HG02840 (cell line): ENCODE measurements around the gene HBS1L.
"Not testable (repeated sequence)": the region's sequence is repeated elsewhere in the genome, so short reads cannot be mapped to it uniquely, and the experiment has no call there.

Experiments used
- ATAC-seq: cut with Tn5 transposase; IDR thresholded peaks from one replicate; pipeline ENCODE4 v1.9.1; 2021; ENCODE audit warnings: mild to moderate bottlenecking, moderate library complexity, moderate number of reproducible peaks; ENCODE audit not compliant: unreplicated experiment, low FRiP score

HBS1L gene

DNA sequence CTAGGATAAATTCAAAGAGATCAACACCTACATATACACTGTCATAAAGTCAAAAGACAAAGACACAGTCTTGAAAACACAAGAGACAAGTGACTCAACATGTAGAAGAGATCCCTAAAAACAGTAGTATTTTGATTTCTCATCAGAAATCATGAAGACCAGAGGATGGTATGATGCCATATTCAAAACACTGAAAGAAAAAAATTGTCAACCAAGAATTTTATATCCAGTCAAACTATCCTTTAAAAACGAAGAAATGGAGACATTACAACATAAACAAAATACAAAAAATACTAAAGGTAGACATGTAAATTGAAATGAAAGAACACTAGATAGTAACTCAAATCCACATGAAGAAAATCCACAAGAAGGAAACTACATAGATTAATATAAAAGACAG is 27.3 kb upstream of the HBS1L start:
- ATAC-seq, result no peak

DNA sequence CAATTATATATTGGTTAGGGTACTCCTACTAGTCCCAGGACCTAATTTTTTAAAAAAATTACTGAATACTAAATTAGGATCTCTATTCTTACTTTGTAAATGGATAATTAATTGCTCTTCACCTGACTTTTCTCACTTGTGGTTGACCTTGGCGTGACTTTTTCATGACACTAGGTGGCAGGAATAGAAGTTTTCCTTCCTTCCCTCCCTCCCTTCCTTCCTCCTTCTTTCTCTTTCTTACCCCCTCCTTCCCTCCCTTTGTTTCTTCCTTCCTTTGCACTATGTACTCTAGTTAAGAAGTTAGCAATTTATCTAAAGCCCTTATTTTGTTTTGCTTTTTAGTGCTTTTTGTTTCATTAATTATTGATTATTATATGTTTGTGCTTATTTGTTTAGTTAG is 20.4 kb upstream of the HBS1L start:
- ATAC-seq, result no peak

DNA sequence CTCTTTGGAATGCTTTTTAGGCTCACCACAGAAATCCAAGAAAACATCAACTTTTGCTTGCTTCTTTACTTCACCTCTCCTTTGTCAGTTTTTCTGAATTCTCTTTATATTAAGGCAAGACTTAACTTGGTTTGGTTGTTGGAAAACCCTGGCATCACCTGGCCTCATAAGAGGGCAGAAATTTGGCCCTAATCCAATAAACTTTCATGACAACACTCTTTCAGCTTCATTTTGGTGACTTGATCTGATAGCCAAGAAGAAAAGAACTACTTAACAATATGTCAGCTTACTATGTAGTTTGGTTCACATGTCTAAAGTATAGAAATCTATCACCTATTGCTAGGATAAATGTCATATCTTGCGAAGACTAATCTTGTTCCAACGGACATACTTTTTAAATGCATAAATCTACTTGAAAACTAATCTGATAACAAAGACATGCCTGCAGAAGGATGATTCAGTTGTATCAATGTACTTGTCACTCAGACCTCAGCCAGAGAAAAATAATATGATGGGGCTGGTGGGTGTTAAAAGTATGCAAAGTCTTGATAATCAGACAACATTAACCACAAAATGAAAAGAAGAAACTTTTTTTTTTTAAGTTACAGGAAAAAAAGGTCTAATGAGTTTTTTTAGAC is 19.3 kb upstream of the HBS1L start:
- ATAC-seq, result no peak

- ATAC-seq, result no peak
Observed at GRCh38 chr6:135073217-135073616, 18.6 kb upstream of the HBS1L start.

- ATAC-seq, result no peak
Observed at GRCh38 chr6:135072753-135073152, 18.1 kb upstream of the HBS1L start.

DNA sequence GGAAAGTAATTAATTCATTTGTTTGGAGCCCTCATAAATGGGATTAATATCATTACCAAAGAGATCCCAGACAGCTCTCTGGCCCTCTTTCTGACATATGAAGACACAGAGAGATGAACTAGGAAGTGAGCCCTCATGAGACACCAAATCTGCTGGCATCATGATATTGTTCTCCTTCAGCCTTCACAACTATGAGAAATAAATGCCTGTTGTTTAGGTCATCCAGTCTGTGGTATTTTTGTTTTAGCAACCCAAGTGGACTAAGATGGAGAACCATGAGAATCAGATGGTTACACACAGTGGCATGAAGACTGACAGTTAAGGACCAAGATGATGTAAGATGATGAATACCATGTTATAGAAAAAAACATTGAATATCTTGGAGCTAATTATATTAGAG is 16.9 kb upstream of the HBS1L start:
- no peak for ATAC-seq

DNA sequence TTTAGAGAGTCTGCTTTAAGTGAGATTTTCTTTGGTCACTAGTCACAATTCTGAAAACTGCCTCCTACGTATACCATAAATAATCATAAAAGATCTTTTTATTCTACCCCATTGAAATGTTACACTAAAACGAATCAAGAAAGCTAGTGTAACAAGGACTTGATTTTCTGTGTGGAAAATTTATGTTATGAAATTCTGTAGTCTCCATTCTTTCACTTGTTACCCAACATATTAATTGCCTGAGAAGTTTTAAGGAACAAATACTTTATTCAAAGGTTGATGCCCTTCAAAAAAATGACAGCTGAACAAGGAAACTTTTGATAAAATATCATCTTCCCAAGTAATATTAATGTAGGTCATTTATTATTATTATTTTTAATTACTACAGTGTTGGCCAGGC is 13.3 kb upstream of the HBS1L start:
- no peak for ATAC-seq

- no peak for ATAC-seq
Observed at GRCh38 chr6:135066806-135067205, 12.2 kb upstream of the HBS1L start.

DNA sequence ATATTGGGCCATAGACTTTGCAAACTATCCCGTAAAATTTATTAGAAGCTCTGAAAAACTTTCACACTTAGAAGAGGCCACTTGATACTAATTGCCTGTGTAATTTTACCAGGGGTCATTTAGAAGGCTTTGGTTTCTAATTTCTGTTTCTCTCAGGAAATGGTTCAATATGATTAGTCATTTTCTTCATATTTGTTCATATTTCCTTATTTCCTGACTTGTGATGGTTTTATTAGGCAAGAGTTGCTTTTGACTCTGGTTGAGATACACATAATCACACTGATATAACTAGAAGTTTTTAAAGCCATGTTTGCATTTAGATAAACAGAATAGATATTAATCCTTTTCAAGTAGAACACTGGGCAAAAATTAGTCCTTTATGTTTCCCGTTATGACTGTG is 11.8 kb upstream of the HBS1L start:
- ATAC-seq, result no peak

GRCh38 chr6:135064586-135064985 is 10.0 kb upstream of the HBS1L start:
- ATAC-seq, result no peak

DNA sequence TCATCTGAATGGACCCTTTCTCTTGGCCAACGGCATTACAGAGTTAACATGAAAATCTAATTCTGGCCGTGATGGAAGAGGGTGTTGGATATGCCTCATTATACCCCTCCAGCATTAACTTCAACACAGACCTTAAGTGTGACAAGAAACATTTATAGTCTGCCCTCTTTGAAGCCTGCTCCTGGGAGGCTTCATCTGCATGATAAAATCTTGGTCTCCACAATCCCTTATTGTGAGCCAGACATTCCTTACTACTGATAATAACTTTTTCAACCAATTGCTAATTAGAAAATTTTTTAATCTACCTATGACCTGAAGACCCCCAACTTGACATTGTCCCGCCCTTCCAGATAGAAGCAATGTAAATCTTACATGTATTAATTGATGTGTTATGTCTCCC is 9.3 kb upstream of the HBS1L start:
- no peak for ATAC-seq

GRCh38 chr6:135062735-135063134 is 8.1 kb upstream of the HBS1L start:
- ATAC-seq, result no peak

DNA sequence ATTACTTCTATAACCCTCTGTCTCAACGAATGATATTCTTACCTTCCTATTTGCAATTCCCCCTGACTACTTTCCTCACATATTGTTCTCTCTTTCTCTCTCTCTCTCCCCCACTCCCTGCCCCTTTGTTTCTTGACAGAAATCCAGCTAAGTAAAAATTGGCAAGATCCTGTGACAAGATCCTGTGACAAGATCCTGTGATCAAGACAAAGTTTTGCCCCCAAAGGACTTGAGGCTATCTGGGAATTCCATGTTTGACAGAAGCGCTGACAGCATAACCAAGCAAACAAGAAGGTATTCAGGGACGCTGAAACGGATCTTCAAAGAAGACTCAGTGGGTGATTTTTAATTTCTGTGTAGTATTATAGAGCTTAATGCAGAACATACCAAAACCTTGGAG is 5.5 kb upstream of the HBS1L start:
- no peak for ATAC-seq

DNA sequence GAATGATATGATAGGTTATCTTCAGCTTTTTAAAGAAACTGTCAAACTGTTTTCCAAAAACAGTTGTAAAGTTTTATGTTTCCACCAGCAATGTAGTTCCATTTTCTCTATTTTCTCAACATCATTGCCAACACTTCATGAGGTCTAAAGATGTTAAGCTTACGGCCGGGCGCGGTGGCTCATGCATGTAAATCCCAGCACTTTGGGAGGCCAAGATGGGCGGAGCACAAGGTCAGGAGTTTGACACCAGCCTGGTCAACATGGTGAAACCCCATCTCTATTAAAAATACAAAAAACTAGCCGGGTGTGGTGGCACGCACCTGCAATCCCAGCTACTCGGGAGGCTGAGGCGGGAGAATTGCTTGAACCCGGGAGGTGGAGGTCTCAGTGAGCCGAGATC is 3.7 kb upstream of the HBS1L start:
- not testable (repeated sequence) for ATAC-seq

DNA sequence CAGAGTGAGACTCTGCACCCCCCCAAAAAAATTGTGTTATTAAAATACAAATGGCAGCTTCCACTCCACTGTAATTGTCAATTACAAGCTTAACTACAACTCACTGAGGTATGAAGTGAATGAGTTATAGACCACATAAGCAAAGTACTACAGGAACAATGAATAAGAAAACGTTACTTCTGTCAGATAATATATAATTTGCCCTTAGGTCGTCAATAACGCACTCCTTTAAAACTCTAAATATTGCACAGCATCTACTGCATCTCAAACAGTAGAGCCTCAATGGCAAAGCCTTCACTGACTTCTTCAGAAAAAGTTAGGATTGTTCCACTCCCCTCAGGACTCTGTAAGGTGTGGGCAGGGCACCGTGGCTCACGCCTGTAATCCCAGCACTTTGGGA is 2.0 kb upstream of the HBS1L start:
- ATAC-seq, result no peak

GRCh38 chr6:135054226-135054568 is 425 bp downstream of the HBS1L start:
- no peak for ATAC-seq

GRCh38 chr6:135053406-135053805 is 1.2 kb downstream of the HBS1L start:
- no peak for ATAC-seq

GRCh38 chr6:135052939-135053338 is 1.7 kb downstream of the HBS1L start:
- ATAC-seq, result no peak

DNA sequence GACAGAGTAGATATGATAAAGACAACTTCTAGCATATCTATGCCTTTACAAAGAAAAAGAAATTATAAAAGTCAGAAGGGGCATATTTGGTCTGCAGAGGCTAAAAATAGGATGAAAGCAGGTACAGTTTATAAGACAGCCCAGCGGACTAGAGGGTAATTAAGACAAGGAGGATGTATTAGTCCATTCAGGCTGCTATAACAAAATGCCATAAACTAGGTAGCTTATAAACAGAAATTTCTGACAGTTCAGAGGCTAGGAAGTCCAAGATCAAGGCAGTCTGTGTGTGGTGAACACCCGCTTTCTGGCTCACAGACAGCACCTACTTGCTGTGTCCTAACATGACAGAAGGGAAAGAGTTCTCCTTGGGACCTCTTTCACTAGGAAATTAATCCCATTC is 5.7 kb downstream of the HBS1L start:
- no peak for ATAC-seq

DNA sequence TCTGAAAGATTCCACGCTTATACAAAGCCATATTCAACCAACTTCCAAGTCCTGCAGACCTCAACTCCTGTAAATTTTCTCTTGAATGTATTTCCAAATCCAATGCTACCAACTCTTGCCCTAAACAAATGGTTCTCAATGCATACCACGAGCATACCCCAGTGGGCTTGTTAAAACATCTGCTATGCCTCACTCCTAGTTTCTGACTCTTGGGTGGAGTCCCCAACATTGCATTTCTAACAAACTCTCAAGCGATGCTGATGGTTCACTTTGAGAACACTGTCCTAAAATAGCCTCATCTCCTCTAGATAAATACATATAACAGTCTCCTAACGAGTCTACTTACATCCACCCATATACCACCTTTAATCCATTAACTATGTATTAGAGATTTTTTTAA is 7.3 kb downstream of the HBS1L start:
- no peak for ATAC-seq

- ATAC-seq, result no peak
Observed at GRCh38 chr6:135046912-135047311, 7.7 kb downstream of the HBS1L start.

DNA sequence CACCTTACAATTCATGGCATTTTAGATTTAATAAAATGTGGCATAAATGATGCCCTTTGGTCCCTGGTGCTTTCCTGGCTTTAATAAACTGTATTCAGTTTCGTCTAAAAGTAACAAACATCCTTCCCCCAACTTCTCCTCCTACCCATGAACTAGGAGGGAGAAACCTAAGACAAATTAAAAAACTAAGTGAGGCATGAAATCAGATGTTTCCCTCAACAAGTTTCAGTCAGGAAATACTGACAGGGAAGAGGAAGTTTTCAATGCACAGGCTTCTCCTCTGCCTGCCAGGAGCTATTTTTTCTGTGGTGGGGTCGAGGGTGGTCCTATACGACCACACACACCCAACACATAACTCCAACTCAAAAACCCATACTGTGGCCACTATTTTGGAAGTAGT is 10.0 kb downstream of the HBS1L start:
- no peak for ATAC-seq

- no peak for ATAC-seq
Observed at GRCh38 chr6:135043846-135044245, 10.8 kb downstream of the HBS1L start.
